Stimulated activated CD4-positive, alpha-beta T cell treated with anti-CD3 and anti-CD28 coated beads, Interleukin-4, amount 100 ng/mL, for 1 hour (primary cell): ENCODE measurements around the gene PROSER2.
A peak's percentile ranks its signal among the peaks of the same experiment; 100 is the strongest.

Experiments used
- DNase-seq: peaks from one replicate; pipeline ENCODE4 v3.0.0-alpha.2; 2020

The PROSER2 gene, protein sequence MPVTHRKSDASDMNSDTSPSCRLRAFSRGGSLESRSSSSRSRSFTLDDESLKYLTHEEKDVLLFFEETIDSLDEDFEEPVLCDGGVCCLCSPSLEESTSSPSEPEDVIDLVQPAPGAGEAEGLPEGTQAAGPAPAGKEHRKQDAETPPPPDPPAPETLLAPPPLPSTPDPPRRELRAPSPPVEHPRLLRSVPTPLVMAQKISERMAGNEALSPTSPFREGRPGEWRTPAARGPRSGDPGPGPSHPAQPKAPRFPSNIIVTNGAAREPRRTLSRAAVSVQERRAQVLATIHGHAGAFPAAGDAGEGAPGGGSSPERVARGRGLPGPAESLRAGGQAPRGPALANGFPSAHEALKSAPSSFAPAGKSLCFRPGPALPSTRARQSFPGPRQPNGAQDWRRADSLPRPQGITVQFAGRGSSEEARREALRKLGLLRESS

DNA sequence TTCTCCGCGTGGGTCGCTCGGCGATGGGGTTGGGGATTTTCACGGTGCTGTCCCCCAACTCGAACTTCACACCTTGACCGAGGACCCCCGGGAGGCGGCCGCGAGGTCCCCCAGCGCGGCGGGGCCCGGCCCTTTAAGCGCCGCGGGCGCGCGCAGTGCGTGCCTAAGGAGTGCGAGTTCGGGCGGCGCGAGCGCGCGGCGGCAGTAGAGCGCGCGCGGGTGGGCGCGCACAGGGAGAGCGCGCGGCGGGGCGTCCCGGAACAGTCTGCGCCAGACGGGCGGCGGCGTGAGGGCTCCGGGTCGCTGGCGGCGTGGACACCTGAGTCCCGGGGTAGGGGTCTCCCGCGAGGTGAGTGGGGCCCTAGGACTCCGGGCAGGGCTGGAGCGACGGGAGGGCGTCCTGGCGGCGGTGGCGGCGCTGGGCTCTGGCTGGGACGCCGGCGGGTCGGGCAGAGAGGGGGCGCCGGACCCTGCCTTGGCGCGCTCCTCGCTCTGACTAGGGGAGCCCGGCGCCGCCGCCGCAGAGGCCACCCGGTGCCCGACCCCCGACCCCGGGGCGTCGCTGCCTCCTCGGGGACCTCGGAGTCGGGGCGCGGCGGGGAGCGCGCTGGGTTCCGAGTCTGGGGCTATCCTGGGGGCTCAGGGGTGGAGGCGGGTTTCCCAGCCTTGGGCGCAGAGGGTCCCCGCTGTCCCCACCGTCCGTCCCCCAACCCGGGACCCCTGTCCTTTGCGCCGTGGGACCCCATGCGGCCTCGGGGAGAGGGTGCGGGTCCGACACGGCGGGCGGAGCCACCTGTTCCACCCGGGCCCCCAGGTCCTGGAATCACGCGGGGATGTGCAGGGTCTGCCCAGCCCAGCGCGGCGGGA lies at the start of gene PROSER2:
Gene PROSER2, plus strand, starts transcription at position 235 of the 867 bp plus-strand sequence. CDS start 28,722 bp downstream, outside the sequence.
- DNase-seq: peak; percentile 55

DNA sequence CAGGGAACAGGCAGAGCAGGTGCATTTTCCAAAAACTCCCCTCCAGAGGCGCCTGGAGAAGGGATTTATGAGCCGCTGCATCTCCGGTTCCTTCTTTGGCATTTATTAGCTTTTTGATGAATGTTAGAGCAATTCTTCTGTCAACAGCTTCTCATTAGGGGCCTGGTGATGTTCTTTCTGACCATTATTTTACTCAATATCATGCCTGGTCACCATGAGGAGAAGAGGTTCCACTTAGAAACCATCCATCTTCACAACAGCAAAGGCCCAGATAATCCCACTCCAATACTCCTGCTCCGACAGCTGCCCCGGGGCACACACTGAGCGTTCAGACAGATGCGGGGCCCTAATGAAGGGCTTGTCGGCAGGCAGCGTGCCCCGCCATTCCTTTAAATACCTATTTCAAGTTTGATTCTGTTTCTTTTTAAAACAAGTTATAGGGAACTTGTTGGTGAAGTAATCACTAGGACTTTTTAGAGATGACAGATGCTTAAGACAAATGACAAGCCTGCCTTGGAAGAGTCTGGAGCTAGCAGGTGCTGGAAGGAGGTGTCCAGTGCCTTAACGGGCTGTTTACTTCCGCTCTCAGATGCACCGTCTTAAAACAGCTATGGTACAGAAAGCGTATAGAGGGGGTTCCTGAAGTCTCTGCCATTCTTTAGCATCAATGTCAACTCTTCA lies 49.3 kb upstream of the PROSER2 start:
- no peak for DNase-seq

DNA sequence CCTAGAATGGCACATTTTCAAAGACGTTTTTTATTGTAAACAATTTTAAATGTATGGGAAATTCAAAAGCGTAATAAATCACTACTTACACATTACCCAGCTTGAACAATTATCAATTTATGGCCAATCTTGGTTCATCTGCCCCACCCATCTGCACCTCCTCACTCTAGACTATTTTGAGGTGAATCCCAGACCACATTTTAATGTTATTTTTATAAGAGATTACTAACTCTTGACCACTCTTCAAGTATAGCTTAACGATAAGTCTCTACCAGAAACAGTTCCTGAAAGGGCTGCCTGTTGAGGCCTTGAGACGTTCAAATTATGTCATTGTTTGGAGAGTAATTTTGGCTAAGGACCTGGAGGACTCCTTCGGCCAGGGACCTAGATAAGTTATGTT lies 47.7 kb upstream of the PROSER2 start:
- no peak for DNase-seq

DNA sequence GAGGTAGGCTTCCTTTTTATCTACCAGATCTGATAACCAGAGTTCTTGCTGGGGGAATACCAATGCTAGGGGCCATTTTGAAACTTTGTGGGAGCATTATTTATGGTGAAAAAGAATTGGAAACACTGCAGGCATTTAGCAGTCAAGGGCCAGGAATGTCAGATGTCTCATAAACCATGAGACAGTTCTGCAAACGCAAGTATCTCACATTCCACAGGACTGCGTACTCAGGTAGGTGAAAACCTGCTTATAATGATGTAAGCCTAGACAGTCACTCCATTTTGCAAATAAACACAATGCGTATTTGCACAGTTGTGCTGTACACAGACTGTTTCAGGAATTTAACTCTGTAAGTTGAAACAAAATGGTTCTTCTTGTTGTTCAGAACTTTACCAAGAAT lies 47.1 kb upstream of the PROSER2 start:
- no peak for DNase-seq

DNA sequence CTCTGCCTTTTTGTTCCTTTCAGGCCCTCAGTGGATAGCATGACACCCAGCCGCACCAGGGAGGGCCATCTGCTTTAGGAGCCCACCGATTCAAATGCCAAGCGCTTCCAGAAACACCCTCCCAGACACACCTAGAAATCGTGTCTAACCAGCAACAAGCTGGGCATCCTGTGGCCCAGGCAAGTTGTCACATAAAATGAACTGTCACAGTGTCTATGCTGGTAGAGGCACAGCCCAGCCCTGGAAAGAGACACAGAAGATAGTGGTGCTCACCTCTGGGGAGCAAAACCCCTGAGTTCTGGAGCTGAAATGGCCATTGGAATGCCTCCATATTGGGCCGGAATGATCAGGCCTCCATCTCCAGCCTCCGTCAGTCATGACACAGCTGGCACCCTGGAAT lies 42.0 kb upstream of the PROSER2 start:
- no peak for DNase-seq

DNA sequence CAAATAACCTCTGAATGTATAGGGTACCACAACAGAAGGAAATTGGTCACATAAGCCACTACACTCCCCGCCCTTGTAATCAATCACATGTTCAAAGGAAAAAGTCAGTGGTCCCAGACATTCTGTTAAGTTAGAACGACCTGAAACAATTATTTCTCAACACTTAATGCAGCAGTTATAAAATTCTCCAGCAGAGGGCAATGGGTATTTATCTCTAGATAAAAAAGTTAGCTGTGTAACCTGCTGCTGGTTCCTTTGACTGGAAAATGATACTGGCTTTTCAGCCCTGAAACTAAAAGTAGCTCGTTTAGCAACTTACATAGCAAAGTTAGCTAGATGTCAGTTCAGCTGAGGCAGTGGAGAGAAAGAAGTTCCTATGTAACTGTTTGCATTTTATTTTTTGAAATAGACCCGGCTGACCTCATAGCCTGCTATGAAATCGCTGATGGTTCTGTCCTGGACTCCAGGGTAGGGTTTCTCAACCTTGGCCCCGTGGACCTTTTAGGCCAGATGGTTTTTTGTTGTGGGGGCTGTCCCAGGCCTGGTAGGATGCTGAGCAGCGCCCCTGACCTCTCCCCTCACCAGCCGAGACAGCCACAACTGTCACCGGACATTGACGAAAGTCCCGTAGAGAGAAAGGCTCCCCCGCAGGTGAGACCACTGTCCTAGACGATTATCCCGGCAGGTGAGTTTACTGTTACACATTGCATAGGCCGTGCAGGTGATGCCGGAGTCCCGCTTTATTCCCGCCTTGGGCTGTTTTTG lies 40.2 kb upstream of the PROSER2 start:
- DNase-seq: no peak

DNA sequence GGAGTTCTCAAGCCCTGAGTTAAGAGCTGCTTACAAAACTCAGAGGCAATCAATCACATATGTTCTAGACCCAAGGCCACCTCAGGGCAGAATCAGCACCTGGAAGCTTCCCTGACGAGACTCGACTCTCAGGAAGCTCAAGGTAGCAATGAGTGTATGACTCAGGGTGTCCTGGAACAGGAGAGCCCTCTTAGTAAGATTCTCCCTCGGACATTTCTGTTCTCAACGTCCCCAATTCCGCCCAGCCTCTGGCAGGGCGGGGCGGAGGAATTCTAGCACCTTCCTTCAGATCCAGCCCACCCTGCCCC lies 39.6 kb upstream of the PROSER2 start:
- DNase-seq: no peak

DNA sequence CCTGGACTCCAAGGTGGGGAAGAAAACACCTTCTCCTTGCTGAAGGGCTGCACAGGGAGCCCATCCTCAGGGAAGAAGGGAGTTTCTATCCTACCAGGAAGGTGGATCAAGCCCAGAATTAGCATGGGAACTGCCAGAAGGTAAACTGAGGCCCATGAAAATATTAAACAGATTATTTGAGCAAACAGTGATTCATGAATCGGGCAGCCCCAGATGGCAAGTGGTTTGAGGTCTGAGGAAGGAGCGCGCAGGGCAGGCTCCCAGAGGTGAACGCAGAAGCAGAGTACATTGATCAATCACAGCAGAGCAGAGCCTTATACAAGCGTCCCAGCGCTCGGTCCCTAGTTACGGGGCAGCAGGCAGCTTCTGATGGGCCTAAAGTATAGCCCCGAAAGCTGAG lies 35.8 kb upstream of the PROSER2 start:
- DNase-seq: no peak

DNA sequence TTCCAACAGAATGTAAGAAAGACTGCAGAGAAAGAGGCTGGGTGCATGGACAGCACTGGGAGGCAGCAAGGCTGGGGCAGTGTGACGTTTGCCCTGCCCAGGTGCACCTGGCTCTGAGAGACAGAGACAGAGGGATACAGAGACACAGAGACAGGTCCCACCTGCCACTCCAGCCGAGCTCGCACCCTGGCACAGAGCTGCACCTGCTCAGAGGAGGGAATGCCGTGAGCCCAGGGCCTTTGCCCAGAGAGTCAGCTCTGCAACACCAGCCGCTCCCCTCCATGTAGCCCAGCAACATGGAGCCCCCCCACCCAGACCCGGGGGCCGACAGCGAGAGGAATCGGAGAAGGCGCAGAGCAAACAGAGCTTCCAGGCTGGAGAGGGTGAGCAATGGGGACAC lies 35.3 kb upstream of the PROSER2 start:
- no peak for DNase-seq

DNA sequence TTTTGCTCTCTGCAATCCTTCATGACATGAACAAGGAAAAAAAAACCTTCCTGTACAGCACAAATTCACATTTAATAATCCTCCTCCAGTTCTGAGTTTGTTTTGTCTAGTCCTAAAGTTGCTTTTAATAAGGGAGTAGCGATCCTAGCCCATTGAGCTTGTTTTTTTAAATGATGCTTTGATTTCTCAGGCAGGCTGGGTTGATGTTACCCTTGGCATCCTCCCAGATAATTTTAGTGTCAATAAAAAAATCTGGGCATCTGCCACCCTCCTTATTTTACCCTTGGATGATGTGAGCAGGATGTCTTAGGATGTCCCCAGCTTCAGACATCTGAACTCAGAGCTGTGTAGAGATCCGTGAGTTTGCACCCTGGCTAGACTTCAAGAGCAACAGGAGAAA lies 33.9 kb upstream of the PROSER2 start:
- no peak for DNase-seq

DNA sequence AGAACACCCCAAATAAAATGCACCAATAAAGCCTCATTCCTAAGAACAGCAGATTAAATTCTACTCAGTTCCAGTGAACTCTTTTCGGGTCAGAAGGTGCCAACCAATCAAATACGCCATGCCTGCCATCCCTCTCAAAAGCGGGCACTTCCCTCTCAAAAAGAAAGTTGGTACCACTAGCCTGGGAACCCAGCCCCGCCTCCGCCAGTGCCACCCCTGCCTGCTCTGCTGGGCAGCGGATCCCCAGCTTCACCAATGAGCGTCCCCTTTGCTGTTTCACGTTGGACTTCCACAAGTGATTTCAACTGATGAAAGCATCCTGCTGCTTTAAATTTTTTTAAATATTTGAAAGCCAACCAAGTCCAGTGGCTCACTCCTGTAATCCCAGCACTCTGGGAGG lies 33.2 kb upstream of the PROSER2 start:
- DNase-seq: no peak

DNA sequence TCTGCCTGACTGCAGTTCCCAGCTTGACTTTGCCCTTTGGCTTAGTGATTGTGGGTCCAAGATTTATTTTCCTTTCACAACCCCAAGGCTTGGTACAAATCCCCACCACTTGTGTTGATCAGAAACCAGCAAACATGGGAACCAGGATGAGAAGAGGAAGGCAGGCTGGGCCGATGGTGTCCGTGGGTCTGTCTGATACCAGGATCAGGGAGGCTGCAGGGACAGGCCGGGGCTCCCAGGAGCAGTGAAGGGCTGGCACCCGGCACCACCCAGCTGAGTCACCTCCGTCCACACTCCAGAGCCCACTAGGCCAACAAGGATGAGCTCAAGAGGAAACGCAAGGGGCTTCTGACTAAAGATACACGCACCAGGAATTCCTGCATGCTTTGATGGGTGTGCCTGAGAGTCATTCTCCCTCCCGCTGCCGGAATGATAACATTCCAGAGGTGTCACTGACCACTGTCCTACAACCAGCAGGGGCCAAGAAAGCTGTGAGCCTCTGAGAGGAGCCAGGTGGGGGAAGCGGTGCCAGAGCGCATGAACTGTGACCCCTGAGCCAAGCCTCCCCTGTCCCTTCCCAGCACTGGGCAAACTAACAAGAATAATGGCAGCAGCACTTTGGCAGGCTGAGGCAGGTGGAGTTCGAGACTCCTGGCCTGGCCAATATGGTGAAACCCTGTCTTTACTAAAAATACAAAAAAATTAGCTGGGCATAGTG lies 29.2 kb upstream of the PROSER2 start:
- no peak for DNase-seq

DNA sequence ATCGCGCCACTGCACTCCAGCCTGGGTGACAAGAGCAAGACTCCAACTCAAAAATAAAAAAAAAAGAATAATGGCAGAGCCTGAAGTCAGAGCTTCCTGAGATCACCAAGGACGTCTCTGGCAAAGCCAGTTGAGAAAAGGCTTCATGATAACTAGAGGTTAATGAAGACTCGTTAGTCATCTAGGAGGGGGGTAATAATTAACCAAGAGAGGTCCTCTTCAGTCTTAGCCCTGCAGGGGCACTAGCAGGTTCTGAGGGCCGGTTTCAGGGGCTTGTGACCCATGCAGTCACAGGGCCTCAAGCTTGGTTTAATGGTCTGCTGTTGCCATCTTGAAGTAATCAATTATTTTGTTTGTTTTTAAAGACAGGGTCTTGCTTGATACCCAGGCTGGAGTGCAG lies 28.6 kb upstream of the PROSER2 start:
- no peak for DNase-seq

DNA sequence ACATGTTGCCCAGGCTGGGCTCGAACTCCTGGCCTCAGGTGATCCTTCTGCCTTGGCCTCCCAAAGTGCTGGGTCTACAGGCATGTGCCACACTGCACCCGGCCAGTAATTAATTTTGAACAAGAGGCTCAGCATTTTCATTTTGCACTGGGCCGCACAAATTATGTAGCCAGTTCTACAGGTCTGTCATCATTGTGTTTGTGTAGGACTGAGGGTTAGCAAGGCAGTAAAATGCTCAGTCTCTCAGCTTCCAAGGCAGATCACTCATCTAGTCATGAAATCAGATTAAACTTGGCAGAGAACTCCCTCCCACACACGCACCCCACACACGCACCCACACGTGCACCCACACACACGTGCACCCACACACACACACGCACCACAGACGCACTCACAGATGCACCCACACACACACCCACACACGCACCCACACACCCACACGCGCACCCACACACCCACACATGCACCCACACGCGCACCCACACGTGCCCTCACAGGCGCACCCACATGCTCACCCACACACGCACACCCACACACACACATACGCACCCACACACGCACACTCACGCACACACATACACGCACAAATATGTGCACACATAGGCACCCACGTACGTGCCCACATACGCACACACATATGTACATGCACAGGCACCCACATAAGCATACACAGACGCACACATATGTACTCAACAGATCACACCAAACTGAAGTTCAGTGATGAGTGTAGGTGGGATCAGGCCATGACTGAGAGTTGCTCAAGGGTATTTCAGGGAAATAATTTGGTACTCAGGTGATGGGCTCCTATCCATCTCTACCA lies 27.8 kb upstream of the PROSER2 start:
- DNase-seq: no peak

DNA sequence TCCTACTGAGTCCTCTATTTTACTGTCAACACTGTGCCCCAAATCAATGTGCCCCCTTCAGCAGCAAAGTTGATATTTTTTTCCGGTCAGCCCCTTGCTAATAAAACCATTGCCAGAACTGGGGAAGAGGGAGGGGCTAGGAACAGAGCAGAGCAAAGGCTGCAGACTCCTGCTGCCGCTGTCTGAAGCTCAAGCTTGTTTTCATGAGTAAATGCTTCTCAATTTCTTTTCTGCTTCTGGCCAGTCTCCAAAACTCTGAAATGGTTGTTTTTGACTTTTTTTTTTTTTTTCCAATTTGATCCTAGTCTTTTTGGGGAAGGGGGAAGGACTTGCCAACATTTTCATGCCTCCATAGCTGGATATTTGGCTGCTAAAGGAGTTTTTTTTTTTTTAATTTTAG lies 26.7 kb upstream of the PROSER2 start:
- no peak for DNase-seq

DNA sequence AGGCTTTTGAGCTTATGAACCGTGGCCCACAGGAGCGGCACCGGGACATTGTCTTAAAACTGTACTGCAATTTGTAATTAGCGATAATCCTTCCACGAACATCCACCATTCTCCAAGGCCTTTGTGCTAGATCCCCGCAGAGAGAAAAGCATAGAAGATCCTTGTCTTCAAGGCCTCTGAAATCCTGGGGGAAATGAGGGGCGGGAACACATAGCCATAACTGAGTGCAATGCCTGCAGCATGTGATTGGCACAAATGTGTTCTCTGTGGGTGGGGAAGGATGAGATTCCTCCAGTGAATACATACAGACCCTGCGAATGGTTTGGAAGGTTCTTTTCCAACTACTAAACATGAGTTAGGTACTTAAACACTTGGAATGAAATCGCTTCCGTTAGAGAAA lies 25.9 kb upstream of the PROSER2 start:
- DNase-seq: no peak

DNA sequence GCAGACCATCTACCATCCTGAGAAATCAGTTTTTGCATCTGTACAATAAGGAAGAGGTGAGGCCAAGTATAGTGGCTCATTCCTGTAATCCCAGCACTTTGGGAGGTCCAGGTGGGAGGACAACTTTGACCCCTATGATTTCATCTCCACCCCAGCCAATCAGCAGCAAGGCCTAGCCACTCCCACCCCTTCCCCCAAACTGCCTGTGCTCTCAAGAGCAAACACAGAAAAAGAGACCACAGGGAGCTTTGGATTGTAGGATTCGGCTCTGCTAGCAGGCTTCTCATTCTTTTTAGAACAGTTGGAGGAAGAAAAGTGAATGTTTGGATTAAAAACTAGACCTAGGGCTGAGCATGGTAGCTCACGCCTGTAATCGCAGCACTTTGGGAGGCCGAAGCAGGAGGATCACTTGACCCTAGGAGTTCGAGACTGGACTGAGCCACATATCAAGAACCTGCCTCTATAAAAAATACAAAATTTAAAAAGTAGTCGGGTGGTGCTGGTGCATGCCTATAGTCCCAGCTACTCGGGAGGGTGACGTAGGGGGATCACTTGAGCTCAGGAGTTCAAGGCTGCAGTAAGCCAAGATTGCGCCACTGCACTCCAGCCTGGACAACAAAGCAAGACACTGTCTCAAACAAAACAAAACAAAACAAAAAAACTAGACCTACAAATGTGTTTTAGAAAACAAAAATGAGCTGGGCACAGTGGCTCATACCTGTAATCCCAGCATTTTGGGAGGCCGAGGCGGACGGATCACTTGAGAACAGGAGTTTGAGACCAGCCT lies 25.1 kb upstream of the PROSER2 start:
- no peak for DNase-seq

DNA sequence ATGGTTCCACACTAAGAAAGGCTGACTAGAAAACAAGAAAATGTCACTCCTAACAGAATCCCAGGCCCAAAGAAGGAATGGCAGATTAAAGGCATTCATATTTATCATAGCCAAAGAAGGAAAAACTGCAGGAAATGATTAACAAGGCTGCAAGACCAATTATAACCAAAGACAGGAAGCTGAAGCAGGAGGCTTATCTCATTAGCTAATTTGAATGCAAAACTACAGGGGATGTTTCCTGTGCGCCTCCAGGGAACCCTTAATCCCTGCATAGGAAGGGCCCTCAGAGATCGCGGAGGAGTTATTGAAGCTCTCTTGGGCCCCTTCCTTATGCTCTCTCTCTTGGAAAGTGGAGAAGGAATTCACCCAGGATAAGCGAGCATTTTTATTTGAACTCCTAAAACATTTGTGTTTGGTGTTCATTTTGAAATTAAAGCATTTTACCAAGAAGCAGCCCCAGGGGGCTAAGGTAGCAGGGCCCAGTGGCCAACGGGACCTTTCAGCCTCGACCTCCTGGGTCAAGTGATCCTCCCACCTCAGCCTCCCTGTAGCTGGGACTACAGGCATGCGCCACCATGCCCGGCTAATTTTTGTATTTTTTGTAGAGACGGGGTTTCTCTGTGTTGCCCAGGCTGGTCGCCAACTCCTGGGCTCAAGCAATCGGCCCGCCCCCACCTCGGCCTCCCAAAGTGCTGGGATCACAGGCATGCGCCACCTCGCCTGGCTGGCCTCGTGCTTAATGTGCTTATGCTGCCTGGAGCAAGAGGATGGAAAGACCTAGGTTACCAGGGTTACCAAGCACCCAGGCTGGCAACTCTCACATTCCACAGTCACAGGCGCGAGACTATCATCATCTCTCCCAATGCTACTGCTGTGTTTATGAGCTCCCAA lies 24.1 kb upstream of the PROSER2 start:
- DNase-seq: no peak

DNA sequence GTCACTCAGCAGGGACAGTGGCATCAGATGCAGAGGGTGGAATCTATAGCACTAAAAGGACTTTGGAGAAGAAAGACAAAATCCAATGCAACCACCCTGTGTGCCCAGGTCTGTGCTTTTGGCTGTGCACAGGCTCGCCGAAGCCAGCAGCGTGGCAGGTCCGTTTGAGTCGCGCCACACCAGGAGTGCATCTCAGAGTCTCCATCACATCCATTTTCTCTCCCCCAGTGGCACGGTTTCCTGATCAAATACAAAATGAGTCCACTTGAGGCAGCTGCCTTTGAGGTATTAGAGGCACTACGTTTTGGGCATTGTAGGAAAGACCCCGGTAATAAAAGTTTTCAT lies 23.4 kb upstream of the PROSER2 start:
- DNase-seq: no peak

DNA sequence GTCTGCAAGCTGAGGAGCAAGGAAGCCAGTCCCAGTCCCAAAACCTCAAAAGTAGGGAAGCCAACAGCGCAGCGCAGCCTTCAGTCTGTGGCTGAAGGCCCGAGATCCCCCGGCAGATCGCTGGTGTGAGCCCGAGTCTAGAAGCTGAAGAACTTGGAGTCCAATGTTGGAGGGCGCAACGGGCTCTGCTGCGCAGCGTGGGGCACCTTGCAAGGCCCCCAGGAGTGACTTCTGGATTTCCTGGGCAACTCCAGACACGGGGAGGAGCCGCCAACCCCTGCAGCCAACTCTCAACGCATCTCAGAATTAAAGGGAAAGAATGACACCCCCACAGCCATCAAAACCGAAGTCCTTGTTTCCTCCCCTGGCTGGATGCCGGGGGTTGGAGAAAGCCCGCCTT lies 18.8 kb upstream of the PROSER2 start:
- DNase-seq: no peak
